DMS 273 (cell line): ENCODE measurements around the gene ST3GAL5.
"Not testable (repeated sequence)": the region's sequence is repeated elsewhere in the genome, so short reads cannot be mapped to it uniquely, and the experiment has no call there.

Experiments
- DNase-seq: peaks from one replicate; lab custom pipeline; 2025; ENCODE audit not compliant: unreplicated experiment; lab: John Stamatoyannopoulos, UW

ST3GAL5 gene

GRCh38 chr2:85894554-85895278 is 5.9 kb upstream of the ST3GAL5 start:
- not testable (repeated sequence) for DNase-seq

- no peak for DNase-seq
These were observed 4.9 kb upstream of the ST3GAL5 start for GRCh38 chr2:85893428-85894258.

- DNase-seq, result no peak
These were observed 3.6 kb upstream of the ST3GAL5 start for GRCh38 chr2:85892216-85892944.

GRCh38 chr2:85890522-85891176 is 1.9 kb upstream of the ST3GAL5 start:
- DNase-seq, result peak; percentile 16

GRCh38 chr2:85889627-85890281 is 964 bp upstream of the ST3GAL5 start:
- no peak for DNase-seq

- peak; percentile 68 for DNase-seq
These were observed 638 bp downstream of the ST3GAL5 start for GRCh38 chr2:85888020-85888683.

GRCh38 chr2:85887566-85888019 is 1.2 kb downstream of the ST3GAL5 start:
- DNase-seq, result peak; percentile 76

GRCh38 chr2:85886590-85886989 is 2.2 kb downstream of the ST3GAL5 start:
- DNase-seq, result peak; percentile 47

GRCh38 chr2:85886141-85886540 is 2.6 kb downstream of the ST3GAL5 start:
- no peak for DNase-seq

- not testable (repeated sequence) for DNase-seq
These were observed 7.0 kb downstream of the ST3GAL5 start for GRCh38 chr2:85881781-85882180.

- DNase-seq, result not testable (repeated sequence)
These were observed 8.0 kb downstream of the ST3GAL5 start for GRCh38 chr2:85880716-85881328.

- DNase-seq, result no peak
These were observed 9.9 kb downstream of the ST3GAL5 start for GRCh38 chr2:85878719-85879370.

GRCh38 chr2:85875350-85876050 is 13.3 kb downstream of the ST3GAL5 start:
- no peak for DNase-seq

- DNase-seq, result peak; percentile 35
These were observed 15.1 kb downstream of the ST3GAL5 start for GRCh38 chr2:85873679-85874078.

GRCh38 chr2:85872536-85873161 is 16.1 kb downstream of the ST3GAL5 start:
- no peak for DNase-seq

GRCh38 chr2:85871494-85872164 is 17.2 kb downstream of the ST3GAL5 start:
- DNase-seq, result no peak

- DNase-seq, result no peak
These were observed 20.0 kb downstream of the ST3GAL5 start for GRCh38 chr2:85868822-85869221.
